GM12873 (cell line): ENCODE data around the gene EMX1.
A peak's percentile ranks its signal among the peaks of the same experiment; 100 is the strongest.

Source experiments
- CTCF ChIP-seq: IDR thresholded peaks from 2 replicates; pipeline ENCODE4 v1.5.1; 2012; ENCODE audit warnings: low read depth, mild to moderate bottlenecking, moderate library complexity, low read length, control low read depth; ENCODE audit not compliant: insufficient read depth; ENCODE audit errors: missing control alignments

Gene EMX1

DNA sequence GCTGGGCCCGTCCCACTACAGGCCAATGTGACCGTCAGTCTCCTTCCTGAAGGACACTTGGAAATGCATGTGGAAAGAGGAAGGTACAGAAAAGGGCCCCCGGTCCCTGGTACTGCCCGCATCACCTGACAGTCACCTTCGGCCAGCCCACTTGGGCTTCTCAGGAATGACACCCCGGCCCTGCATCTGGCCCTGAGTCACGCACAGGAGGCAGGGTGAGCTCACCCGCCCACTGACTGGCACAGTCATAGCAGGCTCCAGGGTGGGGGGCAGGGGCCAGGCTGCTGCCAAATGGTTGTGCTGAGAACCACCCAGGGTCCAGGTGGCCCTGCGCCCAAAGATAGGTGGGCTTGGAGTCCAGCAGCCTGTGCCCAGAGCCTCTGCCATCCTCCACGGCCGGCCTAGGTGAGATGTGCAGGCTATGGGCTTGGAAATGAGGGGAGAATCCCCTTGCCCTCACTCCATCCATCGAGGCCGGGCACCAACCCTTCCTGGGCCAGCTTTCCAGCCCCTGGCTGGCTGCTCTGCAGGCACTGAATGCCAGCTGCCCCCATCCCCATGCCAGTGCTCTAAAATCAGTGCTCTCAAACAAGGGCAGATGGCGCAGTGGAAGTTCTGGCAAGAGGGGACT, 14.1 kb downstream of the EMX1 start:
- no peak for TF ChIP-seq CTCF

GRCh38 chr2:72932045-72932740, 14.9 kb downstream of the EMX1 start:
- TF ChIP-seq CTCF, result no peak

DNA sequence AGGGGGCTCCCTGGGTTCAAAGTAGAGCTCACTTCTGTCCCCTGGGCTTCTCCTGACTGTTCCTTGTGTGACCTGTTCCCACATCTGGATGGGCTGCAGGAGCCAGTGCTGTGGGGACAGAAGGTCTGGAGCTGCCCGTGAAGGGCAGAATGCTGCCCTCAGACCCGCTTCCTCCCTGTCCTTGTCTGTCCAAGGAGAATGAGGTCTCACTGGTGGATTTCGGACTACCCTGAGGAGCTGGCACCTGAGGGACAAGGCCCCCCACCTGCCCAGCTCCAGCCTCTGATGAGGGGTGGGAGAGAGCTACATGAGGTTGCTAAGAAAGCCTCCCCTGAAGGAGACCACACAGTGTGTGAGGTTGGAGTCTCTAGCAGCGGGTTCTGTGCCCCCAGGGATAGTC, 15.5 kb downstream of the EMX1 start:
- TF ChIP-seq CTCF, result no peak

DNA sequence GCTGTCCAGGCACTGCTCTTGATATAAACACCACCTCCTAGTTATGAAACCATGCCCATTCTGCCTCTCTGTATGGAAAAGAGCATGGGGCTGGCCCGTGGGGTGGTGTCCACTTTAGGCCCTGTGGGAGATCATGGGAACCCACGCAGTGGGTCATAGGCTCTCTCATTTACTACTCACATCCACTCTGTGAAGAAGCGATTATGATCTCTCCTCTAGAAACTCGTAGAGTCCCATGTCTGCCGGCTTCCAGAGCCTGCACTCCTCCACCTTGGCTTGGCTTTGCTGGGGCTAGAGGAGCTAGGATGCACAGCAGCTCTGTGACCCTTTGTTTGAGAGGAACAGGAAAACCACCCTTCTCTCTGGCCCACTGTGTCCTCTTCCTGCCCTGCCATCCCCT, 15.9 kb downstream of the EMX1 start:
- TF ChIP-seq CTCF, result no peak

DNA sequence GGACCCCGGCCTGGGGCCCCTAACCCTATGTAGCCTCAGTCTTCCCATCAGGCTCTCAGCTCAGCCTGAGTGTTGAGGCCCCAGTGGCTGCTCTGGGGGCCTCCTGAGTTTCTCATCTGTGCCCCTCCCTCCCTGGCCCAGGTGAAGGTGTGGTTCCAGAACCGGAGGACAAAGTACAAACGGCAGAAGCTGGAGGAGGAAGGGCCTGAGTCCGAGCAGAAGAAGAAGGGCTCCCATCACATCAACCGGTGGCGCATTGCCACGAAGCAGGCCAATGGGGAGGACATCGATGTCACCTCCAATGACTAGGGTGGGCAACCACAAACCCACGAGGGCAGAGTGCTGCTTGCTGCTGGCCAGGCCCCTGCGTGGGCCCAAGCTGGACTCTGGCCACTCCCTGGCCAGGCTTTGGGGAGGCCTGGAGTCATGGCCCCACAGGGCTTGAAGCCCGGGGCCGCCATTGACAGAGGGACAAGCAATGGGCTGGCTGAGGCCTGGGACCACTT, 16.4 kb downstream of the EMX1 start:
- TF ChIP-seq CTCF, result no peak

GRCh38 chr2:72934683-72935610, 17.6 kb downstream of the EMX1 start:
- peak; percentile 50 for TF ChIP-seq CTCF

DNA sequence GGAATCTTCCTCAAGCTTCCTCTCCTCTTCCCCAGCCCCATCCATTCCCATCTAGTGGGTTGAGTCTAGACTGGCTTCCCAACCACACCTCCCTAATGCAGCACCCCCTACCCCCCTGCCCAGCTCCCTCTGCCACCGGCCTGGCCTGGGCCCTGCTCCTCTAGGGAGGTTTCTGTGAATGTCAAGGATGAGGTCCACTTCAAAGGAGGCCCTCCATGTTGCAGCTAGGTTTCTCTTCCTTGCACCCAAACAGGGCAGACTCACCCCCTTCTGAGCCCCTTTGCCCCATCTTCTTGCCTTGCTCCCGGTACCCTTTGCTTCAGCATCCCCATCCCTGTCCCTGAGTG, 18.3 kb downstream of the EMX1 start:
- no peak for TF ChIP-seq CTCF
